Measurements from ENCODE around the gene CPB1. TPM values are rescaled to one million over a fixed set of nuclear protein-coding genes. Genes with fewer than 3 reads are reported as not detected.

CPB1 gene
- total and polyA plus RNA-seq, 10 of the 15 experiments (the other 5 are each of a cell fraction or from before 2014, with no cell fraction given): 4.8 TPM; not detected in 9

DNA sequence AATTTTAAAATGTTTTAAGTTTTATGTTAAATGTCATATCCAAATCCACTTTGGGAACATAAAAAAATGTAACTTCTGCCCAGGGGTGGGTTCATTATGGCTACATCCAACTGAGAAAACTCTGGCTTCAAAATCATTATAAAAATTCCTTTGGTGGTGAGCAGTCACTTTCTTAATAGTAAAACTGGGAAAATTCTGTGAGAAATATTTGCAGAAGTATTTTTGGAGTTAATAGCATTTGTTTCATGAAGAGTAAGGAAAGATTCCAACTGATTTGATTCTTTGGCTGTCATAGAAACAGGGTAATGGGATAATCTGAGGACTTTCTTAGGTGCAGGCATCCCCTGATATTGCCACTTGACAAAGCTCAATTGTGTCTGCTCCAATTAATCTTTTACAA, 76.3 kb downstream of the CPB1 start:
- H3K4me1 ChIP-seq (ENCODE audit: control insufficient read depth, insufficient read depth, low read length): no peaks in the 10 kb centered on the region
- H3K4me2 ChIP-seq (ENCODE audit: control insufficient read depth, insufficient read depth): no peak overlapping the region
- CTCF ChIA-PET: no interaction called here
- in situ Hi-C loops (cut with MboI): no loop called here
- H3K27ac ChIP-seq (ENCODE audit: control insufficient read depth, insufficient read depth): no peak overlapping the region
- FAIRE-seq: no peak
- DNase-seq (ENCODE audit: low read depth, low spot score): no peak
- H4K20me1 ChIP-seq (ENCODE audit: control insufficient read depth, insufficient read depth): no peaks in the 10 kb centered on the region
- RAD21 ChIA-PET (ENCODE audit: unreplicated experiment): no interaction called here
- H3K9ac ChIP-seq (ENCODE audit: control insufficient read depth, insufficient read depth, low read length): no peak overlapping the region
- BruUV-seq (replicated peaks): no TSS peak
- H3K36me3 ChIP-seq (ENCODE audit: control insufficient read depth in 2 of 2, insufficient read depth in 2 of 2, low read length in 1 of 2): no peaks in the 10 kb centered on the region
- H2AFZ ChIP-seq (ENCODE audit: control insufficient read depth, low read depth, low read length): no peak overlapping the region
- H3K79me2 ChIP-seq (ENCODE audit: control insufficient read depth, insufficient read depth, low read length): no peaks in the 10 kb centered on the region
- POLR2A ChIA-PET: no interaction called here
- H3K27me3 ChIP-seq (replicated peaks in 1 of 2; ENCODE audit: control insufficient read depth in 2 of 2, insufficient read depth in 2 of 2, low read length in 1 of 2): no peaks in the 10 kb centered on the region
- TF ChIP-seq PAX8 (IDR thresholded peaks at IDR 0.05) (no peak), CHD4 (IDR thresholded peaks at IDR 0.05) (no peak), GABPA (IDR thresholded peaks at IDR 0.05; ENCODE audit: low read depth) (no peak), IKZF2 (IDR thresholded peaks at IDR 0.05) (no peak), SMAD1 (IDR thresholded peaks at IDR 0.05; ENCODE audit: low read depth, partially characterized antibody) (no peak), ZSCAN29 (IDR thresholded peaks at IDR 0.05) (no peak), EGR1 (IDR thresholded peaks at IDR 0.05; ENCODE audit: borderline replicate concordance in 1 of 2, low read depth in 2 of 2, low read length in 2 of 2) (no peak), RAD51 (IDR thresholded peaks at IDR 0.05) (no peak), STAT1 (conservative IDR thresholded peaks at IDR 0.05) (no peak), GATAD2B (conservative IDR thresholded peaks at IDR 0.05; ENCODE audit: low read depth) (no peak)
- TF ChIP-seq, protein P1, sequence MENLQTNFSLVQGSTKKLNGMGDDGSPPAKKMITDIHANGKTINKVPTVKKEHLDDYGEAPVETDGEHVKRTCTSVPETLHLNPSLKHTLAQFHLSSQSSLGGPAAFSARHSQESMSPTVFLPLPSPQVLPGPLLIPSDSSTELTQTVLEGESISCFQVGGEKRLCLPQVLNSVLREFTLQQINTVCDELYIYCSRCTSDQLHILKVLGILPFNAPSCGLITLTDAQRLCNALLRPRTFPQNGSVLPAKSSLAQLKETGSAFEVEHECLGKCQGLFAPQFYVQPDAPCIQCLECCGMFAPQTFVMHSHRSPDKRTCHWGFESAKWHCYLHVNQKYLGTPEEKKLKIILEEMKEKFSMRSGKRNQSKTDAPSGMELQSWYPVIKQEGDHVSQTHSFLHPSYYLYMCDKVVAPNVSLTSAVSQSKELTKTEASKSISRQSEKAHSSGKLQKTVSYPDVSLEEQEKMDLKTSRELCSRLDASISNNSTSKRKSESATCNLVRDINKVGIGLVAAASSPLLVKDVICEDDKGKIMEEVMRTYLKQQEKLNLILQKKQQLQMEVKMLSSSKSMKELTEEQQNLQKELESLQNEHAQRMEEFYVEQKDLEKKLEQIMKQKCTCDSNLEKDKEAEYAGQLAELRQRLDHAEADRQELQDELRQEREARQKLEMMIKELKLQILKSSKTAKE (IDR thresholded peaks at IDR 0.05; ENCODE audit: low read depth, poor library complexity, severe bottlenecking): no peak
- TF ChIP-seq, protein P2, sequence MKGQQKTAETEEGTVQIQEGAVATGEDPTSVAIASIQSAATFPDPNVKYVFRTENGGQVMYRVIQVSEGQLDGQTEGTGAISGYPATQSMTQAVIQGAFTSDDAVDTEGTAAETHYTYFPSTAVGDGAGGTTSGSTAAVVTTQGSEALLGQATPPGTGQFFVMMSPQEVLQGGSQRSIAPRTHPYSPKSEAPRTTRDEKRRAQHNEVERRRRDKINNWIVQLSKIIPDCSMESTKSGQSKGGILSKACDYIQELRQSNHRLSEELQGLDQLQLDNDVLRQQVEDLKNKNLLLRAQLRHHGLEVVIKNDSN (IDR thresholded peaks at IDR 0.05; ENCODE audit: borderline replicate concordance, extremely low read length, insufficient read depth, low read depth, low read length): no peak
- TF ChIP-seq, protein P3, sequence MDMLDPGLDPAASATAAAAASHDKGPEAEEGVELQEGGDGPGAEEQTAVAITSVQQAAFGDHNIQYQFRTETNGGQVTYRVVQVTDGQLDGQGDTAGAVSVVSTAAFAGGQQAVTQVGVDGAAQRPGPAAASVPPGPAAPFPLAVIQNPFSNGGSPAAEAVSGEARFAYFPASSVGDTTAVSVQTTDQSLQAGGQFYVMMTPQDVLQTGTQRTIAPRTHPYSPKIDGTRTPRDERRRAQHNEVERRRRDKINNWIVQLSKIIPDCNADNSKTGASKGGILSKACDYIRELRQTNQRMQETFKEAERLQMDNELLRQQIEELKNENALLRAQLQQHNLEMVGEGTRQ (IDR thresholded peaks at IDR 0.05; ENCODE audit: borderline replicate concordance, low read depth, low read length): no peak
- TF ChIP-seq, protein P4, sequence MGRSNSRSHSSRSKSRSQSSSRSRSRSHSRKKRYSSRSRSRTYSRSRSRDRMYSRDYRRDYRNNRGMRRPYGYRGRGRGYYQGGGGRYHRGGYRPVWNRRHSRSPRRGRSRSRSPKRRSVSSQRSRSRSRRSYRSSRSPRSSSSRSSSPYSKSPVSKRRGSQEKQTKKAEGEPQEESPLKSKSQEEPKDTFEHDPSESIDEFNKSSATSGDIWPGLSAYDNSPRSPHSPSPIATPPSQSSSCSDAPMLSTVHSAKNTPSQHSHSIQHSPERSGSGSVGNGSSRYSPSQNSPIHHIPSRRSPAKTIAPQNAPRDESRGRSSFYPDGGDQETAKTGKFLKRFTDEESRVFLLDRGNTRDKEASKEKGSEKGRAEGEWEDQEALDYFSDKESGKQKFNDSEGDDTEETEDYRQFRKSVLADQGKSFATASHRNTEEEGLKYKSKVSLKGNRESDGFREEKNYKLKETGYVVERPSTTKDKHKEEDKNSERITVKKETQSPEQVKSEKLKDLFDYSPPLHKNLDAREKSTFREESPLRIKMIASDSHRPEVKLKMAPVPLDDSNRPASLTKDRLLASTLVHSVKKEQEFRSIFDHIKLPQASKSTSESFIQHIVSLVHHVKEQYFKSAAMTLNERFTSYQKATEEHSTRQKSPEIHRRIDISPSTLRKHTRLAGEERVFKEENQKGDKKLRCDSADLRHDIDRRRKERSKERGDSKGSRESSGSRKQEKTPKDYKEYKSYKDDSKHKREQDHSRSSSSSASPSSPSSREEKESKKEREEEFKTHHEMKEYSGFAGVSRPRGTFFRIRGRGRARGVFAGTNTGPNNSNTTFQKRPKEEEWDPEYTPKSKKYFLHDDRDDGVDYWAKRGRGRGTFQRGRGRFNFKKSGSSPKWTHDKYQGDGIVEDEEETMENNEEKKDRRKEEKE (IDR thresholded peaks at IDR 0.05): no peak
- ATAC-seq: no peak
- intact Hi-C loops (cut with micrococcal nuclease; ENCODE audit: unreplicated experiment): no loop called here
- SMC1A ChIA-PET (ENCODE audit: uncharacterized antibody, unreplicated experiment): no interaction called here
- no peaks in the 10 kb centered on the region for H3K9me3 ChIP-seq (replicated peaks; ENCODE audit: control insufficient read depth, insufficient read depth, low read length)
- H3K4me3 ChIP-seq: no peak overlapping the region
